Ramos (cell line): Measurements from ENCODE around the gene CRYBG3.

Source experiments
- in situ Hi-C: fragments of 300-500 bp; cut with MboI; formaldehyde crosslinking; loops from one replicate; pipeline ENCODE4 v1.14.3; 2022; ENCODE audit warnings: low sequenced_read_pairs; ENCODE audit not compliant: unreplicated experiment

Gene CRYBG3

GRCh38 chr3:97937205-97937604, 115.4 kb downstream of the CRYBG3 start:
- in situ Hi-C loops, result no loop called here

GRCh38 chr3:97938444-97938843, 116.6 kb downstream of the CRYBG3 start:
- in situ Hi-C loops, result no loop called here

- in situ Hi-C loops, result no loop called here
Measured at GRCh38 chr3:97939401-97939800, 117.6 kb downstream of the CRYBG3 start.

- in situ Hi-C loops, result no loop called here
Measured at GRCh38 chr3:97940034-97940433, 118.2 kb downstream of the CRYBG3 start.

GRCh38 chr3:97942801-97943546, 121.2 kb downstream of the CRYBG3 start:
- in situ Hi-C loops, result no loop called here

GRCh38 chr3:97948351-97949109, 126.7 kb downstream of the CRYBG3 start:
- in situ Hi-C loops, result no loop called here

GRCh38 chr3:97949110-97949485, 127.3 kb downstream of the CRYBG3 start:
- in situ Hi-C loops, result no loop called here

DNA sequence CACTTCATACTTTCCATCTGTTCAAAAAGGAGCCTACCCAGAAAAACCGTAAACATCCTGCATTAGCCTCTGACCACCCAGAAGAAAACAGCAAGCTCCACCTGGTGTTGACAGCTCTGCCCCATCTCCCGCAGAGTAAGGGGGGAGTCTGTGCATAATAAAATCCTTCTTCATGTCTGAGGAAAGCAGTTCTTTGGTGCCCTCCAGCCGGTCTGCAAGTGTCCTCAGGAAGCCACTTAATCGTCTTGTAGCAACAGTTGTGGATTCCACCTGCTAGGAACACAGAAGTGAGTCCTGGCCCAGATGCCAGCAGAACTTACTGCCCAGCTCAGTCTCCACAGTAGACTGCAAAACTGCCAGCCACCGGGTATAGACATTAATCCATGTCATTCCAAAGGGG, 127.9 kb downstream of the CRYBG3 start:
- in situ Hi-C loops, result no loop called here

GRCh38 chr3:97950360-97950759, 128.5 kb downstream of the CRYBG3 start:
- in situ Hi-C loops, result no loop called here

- in situ Hi-C loops, result no loop called here
Measured at GRCh38 chr3:97952280-97952679, 130.5 kb downstream of the CRYBG3 start.

GRCh38 chr3:97952872-97953271, 131.1 kb downstream of the CRYBG3 start:
- in situ Hi-C loops, result no loop called here

DNA sequence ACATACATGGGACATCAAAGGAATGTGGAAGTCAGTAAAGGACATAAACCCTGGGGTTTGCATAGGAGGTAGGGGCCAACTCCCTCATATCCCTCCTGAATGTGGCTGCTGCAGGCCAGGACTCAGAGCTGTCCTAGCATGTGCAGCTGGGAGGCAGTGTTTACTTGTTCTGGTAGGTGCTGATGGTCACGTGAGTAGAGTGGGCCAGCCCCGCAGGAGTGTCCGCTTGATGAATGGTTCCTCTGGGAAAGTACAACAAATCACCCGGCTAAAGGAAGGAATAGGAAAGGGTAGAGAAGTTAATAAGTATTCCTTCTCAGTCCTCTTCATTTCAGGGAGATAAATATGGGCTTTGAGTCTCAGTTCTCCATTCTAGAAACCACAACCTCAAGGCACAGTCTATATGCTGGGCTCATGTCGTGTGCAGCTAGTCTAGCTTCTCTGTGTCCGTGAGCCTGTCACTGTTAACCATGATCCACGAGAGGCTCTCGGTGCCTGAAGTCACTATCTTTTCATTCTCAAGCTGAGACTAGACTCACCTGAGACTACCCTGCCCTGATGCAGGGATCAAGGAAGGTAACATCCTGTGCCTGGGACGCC, 132.5 kb downstream of the CRYBG3 start:
- in situ Hi-C loops, result no loop called here

GRCh38 chr3:97956051-97956450, 134.2 kb downstream of the CRYBG3 start:
- in situ Hi-C loops, result no loop called here

DNA sequence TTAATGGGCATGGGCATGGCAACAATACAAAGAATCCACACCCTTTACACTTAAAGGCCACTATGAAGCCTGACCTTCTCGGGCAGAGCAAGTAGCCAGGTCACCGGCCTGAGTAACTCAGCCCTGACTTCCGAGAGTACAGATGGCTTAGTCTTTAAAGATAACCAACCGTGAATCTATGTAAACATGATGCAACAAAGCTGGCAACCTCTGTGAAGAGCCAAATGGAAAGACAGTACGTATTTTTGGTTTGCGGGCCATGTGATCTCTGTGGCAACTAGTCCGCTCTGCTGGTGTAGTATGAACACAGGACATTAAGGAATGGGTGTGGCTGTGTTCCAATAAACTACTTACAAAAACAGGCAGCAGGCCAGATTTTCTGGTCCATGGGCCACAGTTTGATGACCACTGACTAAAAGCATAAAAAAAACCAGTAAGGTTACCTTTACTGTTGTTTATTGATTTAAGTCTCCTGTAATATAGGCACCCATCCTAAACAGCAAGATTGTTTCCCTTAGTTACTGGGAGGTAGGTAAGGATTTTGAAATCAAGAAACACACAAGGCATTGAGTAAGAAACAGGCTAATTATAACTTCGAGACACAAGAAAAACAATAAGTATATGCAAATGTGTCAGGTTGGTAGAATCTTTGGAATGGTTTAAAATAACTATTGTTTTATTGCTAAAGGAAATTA, 136.0 kb downstream of the CRYBG3 start:
- in situ Hi-C loops, result no loop called here

- in situ Hi-C loops, result no loop called here
Measured at GRCh38 chr3:97958396-97958795, 136.6 kb downstream of the CRYBG3 start.

- in situ Hi-C loops, result no loop called here
Measured at GRCh38 chr3:97958796-97959195, 137.0 kb downstream of the CRYBG3 start.

GRCh38 chr3:97959872-97960271, 138.1 kb downstream of the CRYBG3 start:
- in situ Hi-C loops, result no loop called here

DNA sequence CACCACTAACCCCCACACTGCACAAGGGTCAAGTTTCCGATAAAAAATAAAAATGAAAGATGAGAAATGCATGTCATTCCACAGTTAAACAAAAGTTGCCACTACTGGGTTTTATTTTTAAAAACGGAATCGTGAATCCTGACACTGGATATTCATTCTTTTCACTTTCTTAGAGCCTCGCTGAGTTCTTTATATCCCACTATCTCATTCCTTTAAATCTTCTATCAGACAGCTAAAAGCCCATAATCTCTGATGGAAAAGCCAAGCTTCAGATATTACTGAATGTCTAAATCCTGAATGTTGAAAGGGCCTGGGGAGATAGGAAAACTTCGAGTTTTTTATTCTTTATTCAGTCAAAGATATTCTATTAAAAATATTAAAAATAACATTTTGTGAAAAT, 138.7 kb downstream of the CRYBG3 start:
- in situ Hi-C loops, result no loop called here

DNA sequence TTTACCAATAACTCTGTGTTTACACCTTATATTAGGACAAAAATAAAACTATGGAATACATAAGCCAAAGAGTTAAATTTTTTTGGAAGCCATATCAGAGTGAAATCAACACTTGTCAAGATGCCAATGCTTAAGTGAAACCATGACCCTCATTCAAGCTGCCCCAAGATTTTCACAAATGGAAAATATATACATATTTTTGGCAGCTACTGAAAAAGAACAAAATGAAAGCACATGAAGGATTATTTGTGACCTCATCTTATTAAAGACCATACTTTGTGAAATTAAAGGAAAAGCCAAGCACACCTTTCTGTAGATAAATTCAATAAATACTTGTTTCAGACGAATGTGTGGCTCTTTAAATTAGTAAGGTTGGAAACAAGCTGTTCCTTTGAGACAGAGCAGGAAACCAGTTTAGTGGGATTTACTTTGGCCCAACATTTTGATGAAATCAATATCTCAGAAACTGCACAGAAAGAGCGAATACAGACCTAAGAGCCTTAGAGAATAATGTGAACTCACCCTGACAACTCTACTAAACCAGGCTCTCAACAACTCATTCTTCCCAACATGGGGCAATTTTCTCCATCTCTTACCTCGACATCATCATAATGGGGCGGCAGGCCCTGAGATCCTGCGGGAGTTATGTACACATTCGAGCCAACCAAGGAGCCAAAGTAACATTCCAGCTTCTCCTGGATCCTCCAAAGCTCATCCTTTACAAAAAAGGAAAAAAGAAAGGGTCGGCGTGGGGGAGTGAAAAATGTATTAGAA, 139.4 kb downstream of the CRYBG3 start:
- in situ Hi-C loops, result no loop called here

DNA sequence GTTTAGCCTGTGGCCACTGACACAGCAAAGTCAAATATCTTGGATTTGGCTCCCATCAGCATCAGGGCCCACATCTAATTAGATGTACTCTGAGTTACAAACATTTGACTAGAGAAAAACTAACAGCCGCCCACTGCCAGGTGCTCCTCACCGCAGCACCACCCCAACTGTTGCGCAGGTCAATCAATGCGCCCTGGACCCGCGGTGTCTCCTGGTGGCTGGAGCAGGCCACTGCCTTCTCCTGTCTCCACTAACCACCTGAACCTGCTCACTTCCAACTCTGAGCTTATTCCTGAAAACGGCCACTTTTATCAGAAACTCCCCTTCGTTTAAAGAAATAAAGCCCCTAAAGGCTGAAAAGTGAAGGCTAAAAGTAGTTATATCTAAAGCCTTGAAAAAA, 146.2 kb downstream of the CRYBG3 start:
- in situ Hi-C loops, result no loop called here
